Fibroblast of villous mesenchyme (primary cell): ENCODE measurements around the gene CTNNA2. TPM values are rescaled to one million over a fixed set of nuclear protein-coding genes. Genes with fewer than 3 reads are reported as not detected.

Source experiments
- DNase-seq: peaks from one replicate; pipeline ENCODE4 v3.0.0-alpha.2; 2010; ENCODE audit warnings: low read depth
- H3K4me3 ChIP-seq: 2 replicates; pipeline ENCODE4 v1.5.1; 2011; ENCODE audit warnings: low read depth, mild to moderate bottlenecking, low read length
- total RNA-seq: library from RNA; depleted of rRNA; stranded (reverse); fragments of >200 nt; gene quantifications from 2 replicates; pipeline ENCODE4 v1.2.3, GENCODE V29; 2012
- TF ChIP-seq, protein P1 (sequence below): IDR thresholded peaks from 2 replicates; pipeline ENCODE4 v1.5.1; 2012; ENCODE audit warnings: low read depth, mild to moderate bottlenecking, low read length; ENCODE audit not compliant: insufficient read depth

The CTNNA2 gene
- total RNA-seq, 1 donor, result not detected

DNA sequence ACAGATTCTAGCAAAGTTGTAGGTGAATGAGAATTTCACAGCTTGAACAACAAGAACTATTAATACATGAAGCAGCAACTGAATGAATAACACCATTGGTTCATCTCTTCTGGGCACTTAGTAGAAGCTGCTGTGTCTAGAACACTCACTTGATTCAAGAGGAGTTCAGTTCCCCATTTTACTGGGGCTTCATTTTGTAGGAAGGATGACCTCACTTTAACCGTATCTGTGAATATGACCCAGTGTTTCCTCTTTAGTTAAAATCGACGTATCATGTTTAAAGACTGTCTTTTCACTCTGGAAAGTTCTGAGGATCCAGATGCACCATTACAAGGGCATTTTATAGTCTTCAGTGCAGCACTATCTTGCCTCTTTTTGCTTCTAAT lies 743.9 kb downstream of the CTNNA2 start:
- no peak for DNase-seq
- TF ChIP-seq, protein P1, sequence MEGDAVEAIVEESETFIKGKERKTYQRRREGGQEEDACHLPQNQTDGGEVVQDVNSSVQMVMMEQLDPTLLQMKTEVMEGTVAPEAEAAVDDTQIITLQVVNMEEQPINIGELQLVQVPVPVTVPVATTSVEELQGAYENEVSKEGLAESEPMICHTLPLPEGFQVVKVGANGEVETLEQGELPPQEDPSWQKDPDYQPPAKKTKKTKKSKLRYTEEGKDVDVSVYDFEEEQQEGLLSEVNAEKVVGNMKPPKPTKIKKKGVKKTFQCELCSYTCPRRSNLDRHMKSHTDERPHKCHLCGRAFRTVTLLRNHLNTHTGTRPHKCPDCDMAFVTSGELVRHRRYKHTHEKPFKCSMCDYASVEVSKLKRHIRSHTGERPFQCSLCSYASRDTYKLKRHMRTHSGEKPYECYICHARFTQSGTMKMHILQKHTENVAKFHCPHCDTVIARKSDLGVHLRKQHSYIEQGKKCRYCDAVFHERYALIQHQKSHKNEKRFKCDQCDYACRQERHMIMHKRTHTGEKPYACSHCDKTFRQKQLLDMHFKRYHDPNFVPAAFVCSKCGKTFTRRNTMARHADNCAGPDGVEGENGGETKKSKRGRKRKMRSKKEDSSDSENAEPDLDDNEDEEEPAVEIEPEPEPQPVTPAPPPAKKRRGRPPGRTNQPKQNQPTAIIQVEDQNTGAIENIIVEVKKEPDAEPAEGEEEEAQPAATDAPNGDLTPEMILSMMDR, result no peak
- no peak overlapping the region for H3K4me3 ChIP-seq

DNA sequence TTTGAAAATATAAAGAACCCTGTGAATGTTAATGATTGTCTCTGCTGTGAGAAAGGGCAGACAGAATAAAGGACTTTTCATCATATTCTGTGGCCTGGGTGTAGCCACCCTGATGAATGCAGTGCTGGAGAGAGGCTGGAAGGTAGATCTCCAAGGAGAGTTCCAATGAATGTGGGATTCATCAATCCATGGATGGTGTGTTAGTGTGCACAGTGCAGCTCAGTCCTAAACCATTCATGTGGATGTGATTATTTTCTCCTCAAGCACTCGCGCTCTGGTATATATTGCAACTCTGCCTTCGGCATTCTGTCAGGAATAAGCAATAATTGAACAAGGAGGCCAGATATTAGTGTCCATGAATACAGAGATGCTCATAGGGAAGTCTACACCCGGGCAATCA lies 744.6 kb downstream of the CTNNA2 start:
- DNase-seq, result no peak
- TF ChIP-seq, protein P1, result no peak
- no peak overlapping the region for H3K4me3 ChIP-seq

GRCh38 chr2:80258341-80258740 lies 745.5 kb downstream of the CTNNA2 start:
- TF ChIP-seq, protein P1, result no peak
- DNase-seq, result no peak
- H3K4me3 ChIP-seq, result no peak overlapping the region

- no peak for DNase-seq
- H3K4me3 ChIP-seq, result no peak overlapping the region
- TF ChIP-seq, protein P1, result no peak
These were observed 745.9 kb downstream of the CTNNA2 start for GRCh38 chr2:80258793-80259192.

DNA sequence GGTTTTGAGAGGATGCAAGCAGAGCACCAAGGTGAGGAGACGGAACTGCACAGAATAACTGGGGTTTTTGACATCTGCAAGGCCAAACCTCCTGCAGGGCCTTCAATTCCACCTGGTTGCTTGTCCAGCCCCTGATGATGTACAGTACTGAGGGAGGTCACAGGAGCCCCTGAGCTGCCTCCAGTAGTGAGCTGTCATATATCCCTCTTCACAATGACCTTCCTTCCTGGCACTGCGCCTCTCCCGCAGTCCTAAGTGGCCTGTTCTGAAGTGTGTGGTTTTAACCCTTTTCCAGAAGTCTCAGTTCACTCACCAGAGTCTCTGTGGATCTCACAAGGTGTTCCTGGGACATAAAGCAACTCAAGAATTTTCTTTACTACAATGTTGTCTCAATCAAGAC lies 746.4 kb downstream of the CTNNA2 start:
- H3K4me3 ChIP-seq, result no peak overlapping the region
- TF ChIP-seq, protein P1, result no peak
- DNase-seq, result no peak

DNA sequence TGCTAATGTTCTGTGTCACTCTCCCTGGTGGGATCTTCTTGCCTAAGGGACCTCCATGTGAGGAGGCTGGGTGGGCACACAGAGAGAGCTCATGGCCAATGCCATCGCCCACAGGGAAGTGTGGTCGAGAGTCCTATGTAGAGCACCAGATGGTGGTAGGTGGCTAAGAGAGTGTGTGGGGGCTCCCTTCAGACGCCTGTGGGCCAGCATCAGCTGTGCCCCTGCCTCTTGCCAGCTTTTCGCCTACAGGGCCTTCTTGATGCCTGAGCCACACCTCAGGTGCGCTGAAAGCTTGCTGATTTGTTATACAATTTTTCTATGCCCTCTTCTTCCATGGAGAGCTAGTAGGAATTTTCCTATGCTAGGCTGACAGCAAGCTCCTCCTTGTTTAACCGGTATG lies 753.4 kb downstream of the CTNNA2 start:
- TF ChIP-seq, protein P1, result no peak
- H3K4me3 ChIP-seq, result no peak overlapping the region
- DNase-seq, result no peak

GRCh38 chr2:80269806-80270205 lies 757.0 kb downstream of the CTNNA2 start:
- TF ChIP-seq, protein P1, result no peak
- no peak overlapping the region for H3K4me3 ChIP-seq
- DNase-seq, result no peak
